ENCODE results near the gene CBX3.

GRCh38 chr7:26186364-26187311, 14.9 kb upstream of the CBX3 start:
- TF ChIP-seq SMAD4 (CRISPR knock-in tag; IDR thresholded peaks at IDR 0.05): no peak
- TF ChIP-seq CTCF (IDR thresholded peaks at IDR 0.05): no peak
- TF ChIP-seq, protein P1, sequence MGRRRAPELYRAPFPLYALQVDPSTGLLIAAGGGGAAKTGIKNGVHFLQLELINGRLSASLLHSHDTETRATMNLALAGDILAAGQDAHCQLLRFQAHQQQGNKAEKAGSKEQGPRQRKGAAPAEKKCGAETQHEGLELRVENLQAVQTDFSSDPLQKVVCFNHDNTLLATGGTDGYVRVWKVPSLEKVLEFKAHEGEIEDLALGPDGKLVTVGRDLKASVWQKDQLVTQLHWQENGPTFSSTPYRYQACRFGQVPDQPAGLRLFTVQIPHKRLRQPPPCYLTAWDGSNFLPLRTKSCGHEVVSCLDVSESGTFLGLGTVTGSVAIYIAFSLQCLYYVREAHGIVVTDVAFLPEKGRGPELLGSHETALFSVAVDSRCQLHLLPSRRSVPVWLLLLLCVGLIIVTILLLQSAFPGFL (CRISPR knock-in tag; IDR thresholded peaks at IDR 0.05; ENCODE audit: borderline replicate concordance): no peak
- TF ChIP-seq ZNF416 (CRISPR knock-in tag; IDR thresholded peaks at IDR 0.05): peak; percentile 43; the same call in 1 of the 2 replicates
- no peak for TF ChIP-seq IRF1 (CRISPR knock-in tag; IDR thresholded peaks at IDR 0.05)
- TF ChIP-seq MAX (CRISPR knock-in tag; IDR thresholded peaks at IDR 0.05): no peak
- TF ChIP-seq ESRRA (CRISPR knock-in tag; IDR thresholded peaks at IDR 0.05; ENCODE audit: borderline replicate concordance): no peak
- TF ChIP-seq ELF4 (CRISPR knock-in tag; IDR thresholded peaks at IDR 0.05; ENCODE audit: low read depth): no peak
- no peak for TF ChIP-seq NR1H2 (CRISPR knock-in tag; IDR thresholded peaks at IDR 0.05)
- no peak for TF ChIP-seq NR2C2 (CRISPR knock-in tag; IDR thresholded peaks at IDR 0.05)
- TF ChIP-seq TCF7 (CRISPR knock-in tag; IDR thresholded peaks at IDR 0.05; ENCODE audit: low read depth): no peak
- TF ChIP-seq JUN (CRISPR knock-in tag; IDR thresholded peaks at IDR 0.05): no peak
- no peak for TF ChIP-seq ZNF138 (CRISPR knock-in tag; conservative IDR thresholded peaks at IDR 0.05)
